ENCODE measurements around the gene EXOC6B. TPM values are rescaled to one million over a fixed set of nuclear protein-coding genes. Genes with fewer than 3 reads are reported as not detected.

Gene EXOC6B
- total RNA-seq, 1 donor from 2014 or later: 32.4 TPM

DNA sequence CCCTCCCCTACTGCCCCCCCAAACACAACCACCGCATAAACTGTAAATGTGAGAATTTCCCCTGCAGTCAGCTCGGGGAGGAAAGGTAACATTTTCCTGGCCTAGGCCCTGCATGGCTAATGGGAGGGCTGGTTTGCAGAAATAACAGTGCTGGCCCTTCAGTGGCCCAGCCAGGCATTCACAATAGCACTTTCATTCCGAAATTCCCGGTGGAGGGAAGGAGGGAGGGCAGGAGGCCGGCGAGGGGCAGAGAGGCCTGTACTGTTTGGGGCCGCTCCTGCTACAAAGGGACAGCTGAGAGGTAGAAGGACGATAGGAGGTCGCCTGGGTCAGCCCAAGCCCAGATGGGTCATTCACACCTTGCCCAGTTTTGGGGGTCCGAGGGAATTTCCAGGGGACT is 689.5 kb downstream of the EXOC6B start:
- Histone ChIP-seq H3K27ac (no peak overlapping the region), H3K36me3 (peaks cover 18 to 19% of the 10 kb centered on the region in 2 donors), H3K4me3 (no peak overlapping the region), H3K9me3 (no peaks in the 10 kb centered on the region), H3K4me1 (peaks cover 23 to 34% of the 10 kb centered on the region in 2 donors), H3K27me3 (no peaks in the 10 kb centered on the region)
- intact Hi-C loops (cut with DNase I): no loop called here
- no peak for TF ChIP-seq CTCF (IDR thresholded peaks at IDR 0.05)
- no peak for DNase-seq (ENCODE audit: low spot score in 2 of 2)

GRCh38 chr2:72135921-72136320 is 689.9 kb downstream of the EXOC6B start:
- no peak for DNase-seq (ENCODE audit: low spot score in 2 of 2)
- Histone ChIP-seq H3K27me3 (no peaks in the 10 kb centered on the region), H3K36me3 (peaks cover 19% of the 10 kb centered on the region in 2 donors), H3K4me1 (peaks cover 23 to 30% of the 10 kb centered on the region in 2 donors), H3K9me3 (no peaks in the 10 kb centered on the region), H3K4me3 (no peak overlapping the region), H3K27ac (no peak overlapping the region)
- intact Hi-C loops (cut with DNase I): no loop called here
- TF ChIP-seq CTCF (IDR thresholded peaks at IDR 0.05): no peak

DNA sequence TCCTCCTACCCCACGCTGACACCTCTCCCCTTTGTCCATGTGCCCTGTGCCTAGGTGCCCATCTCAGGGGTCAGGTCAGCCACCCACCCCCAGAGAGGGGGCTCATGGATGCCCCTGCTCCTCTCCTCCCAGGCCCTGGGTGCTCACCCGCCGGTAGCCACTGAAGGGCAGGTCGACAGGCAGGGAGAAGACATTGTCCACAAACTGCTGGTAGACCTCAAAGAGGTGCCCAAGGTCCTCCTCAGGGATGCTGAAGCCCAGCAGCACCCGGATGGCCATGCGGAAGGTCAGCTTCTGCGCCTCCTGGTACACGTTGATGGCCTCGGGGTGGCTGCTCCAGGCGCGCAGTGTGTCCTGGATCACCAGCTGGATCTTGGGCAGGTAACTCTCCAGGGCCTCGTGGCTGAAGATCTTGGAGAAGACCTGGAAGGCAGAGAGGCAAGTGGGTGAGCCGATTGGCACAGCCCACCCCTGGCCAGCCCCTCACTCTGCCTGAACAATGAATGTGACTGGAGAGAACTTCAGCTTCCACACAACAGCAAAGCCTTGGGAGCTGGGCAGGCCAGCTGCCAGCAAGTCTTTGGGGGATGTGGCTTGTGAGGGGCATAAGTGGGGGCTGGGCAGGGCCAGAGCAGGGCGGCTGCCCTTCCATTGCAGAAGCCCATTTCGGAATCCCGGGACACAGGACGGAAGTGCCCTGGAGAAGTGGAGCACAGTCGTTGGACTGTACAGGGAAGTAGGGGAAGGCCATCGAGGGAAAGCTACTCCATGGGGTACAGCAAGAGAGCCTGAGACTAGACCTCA is 690.6 kb downstream of the EXOC6B start:
- H3K9me3 ChIP-seq: no peaks in the 10 kb centered on the region
- intact Hi-C loops (cut with DNase I): no loop called here
- H3K27me3 ChIP-seq: no peaks in the 10 kb centered on the region
- no peak overlapping the region for H3K4me3 ChIP-seq
- TF ChIP-seq CTCF (IDR thresholded peaks at IDR 0.05): no peak
- H3K27ac ChIP-seq: no peak overlapping the region
- DNase-seq (ENCODE audit: low spot score in 2 of 2): no peak
- H3K36me3 ChIP-seq: peaks cover 19% of the 10 kb centered on the region in 2 donors
- peaks cover 19 to 25% of the 10 kb centered on the region in 2 donors for H3K4me1 ChIP-seq

DNA sequence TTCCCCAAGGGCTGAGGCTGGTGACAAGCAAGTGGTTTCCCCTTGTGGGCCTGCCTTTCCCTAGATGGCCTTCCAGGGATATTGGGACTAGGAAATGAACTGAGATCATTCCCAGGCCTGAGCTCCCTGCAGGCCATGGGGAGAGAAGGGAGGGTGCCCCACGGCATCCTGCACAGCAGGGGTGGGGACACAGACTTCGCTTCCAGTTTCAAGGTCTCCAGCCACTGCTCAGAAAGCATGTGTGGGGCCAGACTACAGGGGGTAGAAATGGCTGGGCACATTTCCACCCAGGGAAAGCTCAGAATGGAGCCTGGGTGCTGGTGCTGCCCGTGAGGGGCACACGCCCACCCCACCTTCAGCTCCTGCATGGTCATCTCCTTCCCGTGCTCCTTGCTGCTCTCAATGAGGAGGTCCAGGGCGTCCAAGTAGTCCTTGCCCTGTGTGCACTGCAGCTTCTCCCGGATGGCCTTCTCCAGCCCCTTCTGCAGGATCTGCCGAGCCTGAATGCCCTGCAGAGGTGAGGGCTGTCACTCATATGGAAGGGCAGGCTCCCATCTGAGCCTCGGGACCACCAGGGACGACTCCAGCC is 691.3 kb downstream of the EXOC6B start:
- peaks cover 12 to 18% of the 10 kb centered on the region in 2 donors for H3K4me1 ChIP-seq

DNA sequence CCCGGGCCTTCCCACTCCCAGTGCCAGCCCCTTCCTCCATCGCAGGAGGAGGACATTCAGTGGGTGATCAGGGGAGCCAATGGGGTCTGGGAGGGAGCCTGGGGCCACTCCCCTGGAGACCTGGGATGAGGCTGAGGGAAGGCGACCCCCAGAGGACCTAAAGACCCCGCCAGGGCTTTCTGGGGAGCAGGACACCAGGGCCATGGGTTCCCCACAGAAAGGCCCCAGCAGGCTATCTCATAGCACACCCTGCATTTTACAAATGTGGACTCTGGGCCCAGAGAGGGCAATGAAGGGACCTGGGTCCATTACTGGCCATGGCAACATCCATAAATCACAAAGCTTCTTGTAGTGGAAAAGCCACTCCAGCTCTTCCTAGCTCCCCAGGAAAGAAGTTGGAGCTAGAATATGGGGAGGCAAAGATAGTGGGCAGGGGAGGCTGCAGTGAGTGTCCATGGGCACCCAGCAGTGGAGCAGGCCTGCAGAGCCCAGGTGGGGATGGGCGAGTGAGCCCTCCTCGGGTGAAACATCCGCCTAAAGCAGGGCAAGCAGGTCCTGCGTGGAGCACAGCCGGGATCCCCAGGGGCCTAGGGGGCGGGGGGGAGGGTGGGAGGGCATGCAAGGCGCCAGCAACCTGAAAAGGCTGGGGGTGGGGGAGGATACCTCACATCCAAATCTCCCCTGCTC is 692.0 kb downstream of the EXOC6B start:
- intact Hi-C loops (cut with DNase I): no loop called here
- H3K4me3 ChIP-seq: no peak overlapping the region
- peaks cover 19% of the 10 kb centered on the region in 2 donors for H3K36me3 ChIP-seq
- H3K27me3 ChIP-seq: no peaks in the 10 kb centered on the region
- peaks cover 10 to 14% of the 10 kb centered on the region in 2 donors for H3K4me1 ChIP-seq
- TF ChIP-seq CTCF (IDR thresholded peaks at IDR 0.05): no peak
- no peaks in the 10 kb centered on the region for H3K9me3 ChIP-seq
- DNase-seq (ENCODE audit: low spot score in 2 of 2): no peak
- H3K27ac ChIP-seq: no peak overlapping the region

More for the DNA sequence above, 691.3 kb downstream of the EXOC6B start:
- H3K27me3 ChIP-seq: no peaks in the 10 kb centered on the region
- peaks cover 19% of the 10 kb centered on the region in 2 donors for H3K36me3 ChIP-seq
- no peak overlapping the region for H3K4me3 ChIP-seq
- no peak for TF ChIP-seq CTCF (IDR thresholded peaks at IDR 0.05)
- intact Hi-C loops (cut with DNase I): no loop called here
- H3K9me3 ChIP-seq: no peaks in the 10 kb centered on the region
- no peak overlapping the region for H3K27ac ChIP-seq
- DNase-seq (ENCODE audit: low spot score in 2 of 2): no peak
